ENCODE measurements around the gene CIROP.

Gene CIROP

DNA sequence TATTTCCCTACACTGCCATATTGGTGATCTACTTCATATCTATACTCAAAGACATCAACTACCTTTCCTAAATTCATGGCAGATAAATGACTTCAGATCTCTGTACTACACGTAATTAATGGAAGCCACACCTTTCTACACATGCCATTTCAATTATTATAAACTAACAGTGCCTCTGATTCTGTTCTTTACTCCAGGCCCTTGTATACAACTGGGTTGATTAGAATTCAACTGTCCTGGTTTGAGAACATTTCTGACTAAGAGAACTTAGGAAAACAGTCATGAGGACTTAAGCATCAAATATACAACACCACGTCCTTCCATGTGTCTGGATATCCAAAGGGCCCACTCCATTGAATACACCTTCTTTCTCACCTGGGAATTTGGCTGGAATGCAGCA, 11.7 kb downstream of the CIROP start:
- DNase-seq, result no peak

- no peak for DNase-seq
These were observed 13.2 kb downstream of the CIROP start for GRCh38 chr14:23091294-23092225.

DNA sequence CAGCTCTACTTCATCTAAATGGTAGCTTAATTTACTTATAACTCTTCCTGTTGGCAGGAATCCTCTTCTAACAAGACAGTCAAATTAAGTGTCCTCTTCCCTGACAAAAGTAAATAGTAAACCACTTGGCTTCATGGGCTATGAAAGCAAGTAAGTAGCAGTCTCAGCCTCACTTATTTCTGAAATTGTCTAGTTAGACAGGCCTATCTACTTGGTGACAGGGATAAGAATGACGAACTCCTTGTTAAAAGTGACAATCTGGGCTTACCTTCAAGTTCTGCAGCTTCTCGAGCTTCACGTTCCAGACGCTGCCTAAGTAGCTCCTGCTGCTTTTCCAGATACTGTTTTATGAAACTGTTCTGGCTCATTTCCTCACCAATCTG, 14.5 kb downstream of the CIROP start:
- DNase-seq, result no peak

DNA sequence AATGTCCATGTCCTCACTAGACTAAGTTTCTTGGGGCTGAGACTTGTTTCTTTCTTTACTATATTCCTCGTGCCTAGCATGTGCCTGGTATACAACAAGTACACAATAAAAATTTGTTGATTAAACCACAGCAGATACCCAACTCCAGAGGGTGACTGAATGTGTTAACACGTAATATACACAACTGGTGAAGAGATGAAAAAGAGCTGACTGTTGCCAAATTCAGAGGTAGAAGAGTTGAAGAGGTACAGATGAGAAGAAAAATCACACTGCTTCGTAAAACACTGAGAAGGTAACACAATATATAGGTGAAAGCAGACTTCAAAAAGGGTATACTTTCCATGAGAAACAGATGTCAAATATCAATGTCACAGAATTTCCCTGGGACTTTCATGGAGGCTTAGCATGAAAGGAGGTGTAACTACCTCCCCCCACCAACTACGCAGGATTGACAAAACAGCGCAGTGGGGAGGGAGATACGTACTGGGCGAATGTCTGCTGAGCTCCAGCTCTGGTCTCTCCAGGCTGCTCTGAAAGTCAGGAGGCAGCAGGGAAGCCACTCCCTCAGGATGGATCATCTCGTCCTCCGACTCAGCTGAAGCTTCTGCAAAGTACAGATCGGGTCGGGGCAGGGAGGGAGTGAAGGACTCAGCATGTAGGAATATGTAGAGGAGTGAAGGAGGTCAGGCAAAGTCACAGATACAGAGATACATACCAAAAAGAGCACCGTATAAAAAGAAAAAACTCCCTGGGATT, 15.1 kb downstream of the CIROP start:
- no peak for DNase-seq

DNA sequence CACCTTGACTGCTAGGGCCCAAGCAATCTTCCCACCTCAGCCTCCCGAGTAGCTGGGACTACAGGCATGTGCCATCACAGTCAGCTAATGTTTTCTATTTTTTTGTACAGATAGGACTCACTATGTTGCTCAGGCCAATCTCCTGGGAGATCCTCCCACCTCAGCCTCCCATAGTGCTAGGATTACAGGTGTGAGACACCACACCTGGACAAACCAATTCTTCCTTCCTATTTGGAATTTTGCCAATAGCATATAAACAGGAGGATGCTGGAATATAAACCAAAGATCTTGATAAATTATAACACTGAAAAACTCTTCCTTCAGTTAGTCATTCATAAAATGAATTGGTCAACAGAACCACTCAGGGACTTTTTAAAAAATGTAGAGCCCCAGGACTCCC, 18.2 kb downstream of the CIROP start:
- DNase-seq, result no peak

GRCh38 chr14:23085458-23085857, 19.3 kb downstream of the CIROP start:
- DNase-seq, result peak; percentile 16

DNA sequence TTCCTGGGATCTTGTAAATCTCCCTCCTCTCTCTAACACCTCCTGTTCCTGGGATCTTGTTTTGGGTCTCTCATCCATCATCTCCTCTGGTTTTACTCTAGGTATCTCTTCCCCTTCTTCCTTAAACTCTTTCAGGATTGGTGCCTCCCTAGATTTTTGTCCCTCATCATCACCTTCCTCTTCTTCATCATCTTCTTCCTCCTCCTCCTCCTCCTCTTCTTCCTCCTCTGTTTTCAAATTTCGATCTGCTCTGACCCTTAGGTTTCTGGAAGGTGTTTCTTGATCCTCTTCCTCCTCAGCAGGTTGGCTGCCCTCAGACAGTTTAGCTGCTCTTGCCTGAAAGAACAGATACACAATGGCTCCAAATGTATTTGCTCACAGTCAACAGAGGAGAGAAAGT, 24.3 kb downstream of the CIROP start:
- DNase-seq, result no peak

GRCh38 chr14:23079716-23080115, 25.1 kb downstream of the CIROP start:
- DNase-seq, result no peak

- no peak for DNase-seq
These were observed 26.1 kb downstream of the CIROP start for GRCh38 chr14:23078692-23079116.

GRCh38 chr14:23077962-23078361, 26.8 kb downstream of the CIROP start:
- no peak for DNase-seq

DNA sequence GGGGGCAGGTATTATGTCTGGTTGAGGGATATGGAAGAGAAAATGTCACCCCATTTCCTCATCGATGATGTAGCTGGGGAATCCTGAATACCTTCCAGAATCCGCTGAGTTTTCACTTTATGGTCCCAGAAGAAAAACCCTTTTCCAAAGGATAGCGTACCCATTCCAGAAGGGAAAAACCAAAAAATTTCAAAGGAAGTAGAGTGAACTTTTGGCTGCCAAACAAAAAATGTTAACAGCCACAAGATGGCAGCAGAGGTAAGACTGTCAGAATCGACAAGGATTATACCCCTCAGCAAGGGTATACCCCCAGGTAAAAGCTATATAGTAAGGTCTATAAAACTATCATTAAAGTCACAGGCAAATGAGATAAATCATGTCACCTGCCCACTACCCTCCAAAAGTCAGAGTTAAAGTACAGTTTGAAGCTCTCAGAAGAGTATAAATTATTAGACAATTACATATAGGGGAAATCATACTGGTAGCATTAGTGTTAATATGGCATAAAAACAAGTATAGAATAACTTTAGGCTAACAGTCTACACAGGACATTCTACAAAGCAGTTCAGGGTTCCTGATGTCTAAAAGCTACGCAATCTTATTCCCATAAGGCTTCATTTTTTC, 27.9 kb downstream of the CIROP start:
- peak; percentile 31 for DNase-seq

DNA sequence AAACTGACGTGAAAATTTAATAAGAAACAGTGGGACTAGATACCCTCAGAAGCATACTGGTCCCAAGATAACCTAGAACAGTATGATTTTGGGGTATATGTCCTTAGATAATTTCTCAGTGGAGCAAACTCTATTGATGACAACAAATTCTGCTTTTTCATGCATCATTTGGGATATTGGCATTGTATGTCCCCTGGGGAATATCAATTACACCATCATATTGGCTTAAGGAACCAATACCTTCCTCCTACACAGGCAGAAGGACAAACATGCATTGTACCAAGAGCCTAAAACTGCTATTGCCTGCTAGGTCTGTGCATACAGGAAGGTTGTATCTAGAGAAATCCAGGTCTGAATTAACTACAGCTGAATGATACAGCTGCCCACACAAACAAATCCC, 29.9 kb downstream of the CIROP start:
- DNase-seq, result no peak

DNA sequence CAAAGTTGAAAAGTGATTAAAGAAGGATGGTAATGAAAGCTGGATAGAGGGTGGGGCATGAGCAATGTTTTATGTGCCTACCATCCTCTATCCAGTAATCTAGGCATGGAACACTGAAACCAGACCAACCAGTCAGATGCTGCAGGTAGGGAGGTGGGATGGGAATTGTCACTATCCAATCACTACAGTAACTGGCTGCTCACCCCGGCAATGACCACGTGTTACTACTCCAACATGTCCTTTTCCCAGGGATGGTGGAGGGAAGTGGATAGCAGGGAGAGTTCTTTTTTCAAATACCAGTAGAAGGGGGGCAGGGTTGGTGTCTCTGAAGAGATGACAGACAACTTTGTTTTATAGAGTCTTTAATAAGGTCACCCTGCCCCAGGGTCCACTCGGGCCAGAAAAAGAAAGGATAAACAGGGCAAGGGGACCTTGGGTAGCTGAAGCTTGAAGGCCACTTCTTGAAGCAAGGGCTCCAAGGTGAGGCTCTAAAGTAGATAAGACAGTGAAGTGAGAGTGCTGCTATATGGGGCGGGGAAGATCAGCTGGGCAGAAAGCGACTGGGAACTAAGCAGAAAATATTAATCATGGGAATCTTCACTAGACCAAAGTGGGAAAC, 32.8 kb downstream of the CIROP start:
- DNase-seq, result no peak

GRCh38 chr14:23071244-23071920, 33.4 kb downstream of the CIROP start:
- DNase-seq, result peak; percentile 85

DNA sequence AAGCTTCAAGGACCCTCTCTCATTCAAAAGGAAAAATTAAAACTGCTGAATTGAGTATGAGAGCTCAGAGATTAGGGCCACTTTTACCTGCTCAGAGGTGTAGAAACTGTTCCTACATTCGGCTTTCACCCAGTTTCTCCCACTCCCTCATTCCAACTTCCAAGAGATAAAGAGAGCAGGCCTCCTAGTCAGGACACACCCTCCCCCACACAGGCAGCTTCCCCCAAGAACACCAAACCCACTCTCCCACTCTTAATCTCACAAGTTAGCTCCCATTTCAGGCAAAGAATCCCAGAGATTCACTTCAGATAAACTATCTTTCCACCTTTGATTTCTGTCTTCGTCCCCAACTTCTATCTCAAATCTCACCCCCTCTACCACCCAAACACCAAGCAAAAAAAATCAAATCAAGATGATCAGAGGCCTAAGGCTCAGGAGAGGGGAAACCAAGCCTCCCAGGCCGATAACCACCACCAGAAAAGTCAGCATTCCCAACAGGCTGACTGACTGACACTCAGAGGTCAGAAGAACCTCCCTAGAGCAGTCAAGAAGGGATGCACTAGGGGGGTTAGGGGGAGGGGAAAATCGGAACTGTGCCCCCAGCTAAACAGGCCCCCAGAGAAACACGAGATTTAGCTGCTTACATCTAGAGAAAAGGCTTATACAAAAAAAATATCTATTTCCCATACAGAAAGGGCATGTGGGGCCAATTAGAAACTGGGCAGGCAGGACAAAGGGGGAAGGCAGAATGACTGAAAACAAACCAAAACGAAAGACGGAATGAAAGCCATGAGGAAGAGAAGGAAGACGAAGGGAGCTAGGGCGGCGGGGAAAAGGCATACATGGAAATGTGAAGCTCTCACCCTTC, 34.3 kb downstream of the CIROP start:
- DNase-seq, result no peak

- DNase-seq, result no peak
These were observed 35.4 kb downstream of the CIROP start for GRCh38 chr14:23069413-23069806.

DNA sequence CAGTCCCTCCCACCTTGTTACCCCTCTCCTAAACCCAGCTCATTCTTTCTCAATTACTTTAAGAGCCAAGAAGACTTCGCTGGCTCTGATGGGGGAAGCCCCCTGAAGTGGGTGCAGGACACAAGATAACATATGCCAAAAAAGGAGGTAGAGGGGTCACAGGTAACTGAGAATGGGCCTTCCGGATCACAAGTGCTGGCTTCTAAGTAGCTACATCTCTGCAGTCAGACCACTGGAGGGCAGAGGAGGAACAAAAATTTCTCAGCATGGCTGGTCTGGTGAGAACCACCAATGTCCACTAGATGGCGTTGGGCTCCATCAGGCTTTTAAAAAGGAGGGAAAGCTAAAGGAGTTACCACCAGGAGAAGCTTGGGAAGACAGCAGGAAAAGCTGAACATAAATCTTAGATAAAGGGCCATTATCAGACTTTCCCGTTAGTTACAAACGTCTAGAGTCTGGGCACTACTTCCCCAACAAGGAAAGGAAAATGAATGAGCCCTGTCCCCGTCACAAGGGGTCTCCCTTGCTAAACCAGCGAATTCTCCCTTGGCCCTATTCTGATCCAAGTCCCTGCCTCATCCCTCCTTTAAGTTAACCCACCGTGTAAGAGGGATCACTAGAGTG, 35.9 kb downstream of the CIROP start:
- DNase-seq, result peak; percentile 79

DNA sequence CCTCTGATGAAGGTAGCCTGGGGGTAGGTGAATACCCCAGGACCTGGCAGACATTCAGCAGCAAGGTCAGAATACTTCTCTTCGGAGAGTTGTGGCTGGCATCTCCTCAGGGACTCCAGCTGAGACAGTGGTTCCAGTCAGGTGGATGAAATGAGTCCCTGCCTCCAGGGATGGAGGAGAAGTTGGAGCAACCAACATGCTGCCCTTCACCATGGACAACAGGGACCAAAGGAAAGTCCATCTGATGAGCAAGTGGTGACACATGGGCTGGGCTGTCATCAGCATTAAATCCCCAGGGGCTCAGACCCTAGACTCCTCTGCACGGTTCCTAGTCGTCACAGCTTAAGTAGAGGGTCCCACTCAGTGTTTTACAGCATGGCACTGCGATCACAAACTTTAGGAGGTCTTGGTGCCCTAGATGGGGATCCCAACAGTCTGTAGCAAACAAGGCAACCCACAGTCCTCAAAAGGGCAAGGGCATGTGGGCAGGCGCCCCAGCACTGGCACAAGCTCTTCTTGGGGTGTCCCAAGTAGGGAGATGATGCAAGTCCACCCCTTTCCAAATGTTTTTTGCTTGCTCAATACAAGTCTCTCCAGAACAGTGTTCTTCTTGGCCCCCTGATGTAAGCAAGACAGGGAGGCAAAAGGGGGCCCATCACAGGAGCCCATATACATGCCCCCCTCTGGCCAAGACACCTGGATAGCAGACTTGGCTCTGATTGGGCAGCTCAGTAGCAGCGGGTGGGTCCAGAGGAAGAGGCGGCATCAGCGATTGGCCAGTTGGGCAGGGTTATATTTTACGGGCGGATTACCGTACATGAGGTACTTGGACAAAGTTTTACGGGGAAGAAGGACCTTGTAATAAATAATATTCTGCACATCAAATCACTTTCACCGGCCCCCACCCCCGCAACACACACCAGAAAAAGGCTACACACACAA, 36.7 kb downstream of the CIROP start:
- DNase-seq, result no peak

DNA sequence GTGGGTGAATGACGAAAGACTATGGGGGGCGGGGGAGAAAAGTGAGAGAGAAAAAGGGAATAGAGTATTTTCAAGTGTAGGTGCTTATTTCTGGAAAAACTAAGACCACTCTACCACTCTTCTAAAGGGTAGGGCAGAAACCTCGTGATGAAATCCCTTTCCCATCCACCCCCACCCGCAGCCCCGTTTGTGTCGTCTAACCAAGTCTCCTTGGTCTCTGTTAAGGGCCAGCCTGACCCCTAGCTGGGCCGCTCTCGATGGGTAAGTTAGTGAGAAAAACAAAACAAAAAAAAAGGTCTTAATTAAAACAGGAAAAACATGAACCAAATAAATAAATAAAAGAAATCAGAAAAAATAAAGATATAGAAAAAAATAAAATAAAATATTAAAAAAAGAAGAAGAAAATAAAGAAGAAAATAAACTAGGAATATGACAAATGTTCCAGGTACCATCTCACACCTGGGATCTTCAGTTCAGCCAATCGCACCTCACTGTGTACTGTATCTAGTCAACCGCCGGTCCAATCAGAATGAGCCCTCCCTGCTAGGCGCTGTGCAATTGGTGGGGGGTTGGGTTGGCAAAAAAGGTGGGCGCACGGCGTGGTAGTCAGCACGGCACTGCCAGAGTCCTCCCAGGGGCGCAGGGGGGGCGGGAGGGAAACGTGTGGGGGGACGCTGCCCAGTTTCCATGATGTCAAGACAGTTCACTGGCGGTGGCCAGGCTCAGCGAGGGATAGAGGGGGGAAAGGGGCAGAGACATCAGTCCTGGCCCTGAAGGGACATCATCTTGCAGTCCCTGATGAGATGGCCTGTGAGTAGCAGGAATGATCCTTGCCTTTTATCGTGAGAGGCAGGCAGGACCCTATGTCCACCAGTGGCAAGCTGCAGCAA, 37.7 kb downstream of the CIROP start:
- DNase-seq, result no peak

All from stimulated activated CD4-positive, alpha-beta T cell treated with anti-CD3 and anti-CD28 coated beads, Interleukin-15, amount 100 ng/mL, for 24 hours (primary cell).